Neural cell (in vitro differentiated cells): ENCODE data around the gene ACAD9. TPM values are rescaled to one million over a fixed set of nuclear protein-coding genes. Genes with fewer than 3 reads are reported as not detected.

Experiments used
- H2AFZ ChIP-seq: fragments of 200-600, 300-800 bp; sonication (generic), shearing (Covaris generic); 2 replicates; pipeline ENCODE4 v1.6.0; 2014; ENCODE audit warnings: low read depth, mild to moderate bottlenecking, antibody characterized with exemption, low read length, moderate library complexity
- H3F3A ChIP-seq: fragments of 200-600 bp; shearing (Covaris generic); 2 replicates; pipeline ENCODE4 v1.6.1; 2016; ENCODE audit warnings: mild to moderate bottlenecking, moderate library complexity, mixed read lengths, antibody characterized with exemption, low read length; ENCODE audit not compliant: insufficient read depth, poor library complexity, severe bottlenecking
- H3K27ac ChIP-seq: fragments of 200-600, 300-800 bp; sonication (generic), shearing (Covaris generic); 2 replicates; pipeline ENCODE4 v1.5.1; 2014; ENCODE audit warnings: mild to moderate bottlenecking, low read length, moderate library complexity
- H3K27me3 ChIP-seq: fragments of 300-800, 200-600 bp; sonication (generic), shearing (Covaris generic); 2 replicates; pipeline ENCODE4 v1.6.0; 2014; ENCODE audit warnings: mild to moderate bottlenecking, low read depth, low read length, moderate library complexity; ENCODE audit not compliant: insufficient read depth
- H3K36me3 ChIP-seq: fragments of 300-800, 200-600 bp; sonication (generic), shearing (Covaris generic); 2 replicates; pipeline ENCODE4 v1.5.1; 2014; ENCODE audit warnings: mild to moderate bottlenecking, antibody characterized with exemption, low read length, moderate library complexity; ENCODE audit not compliant: insufficient read depth
- H3K4me2 ChIP-seq: fragments of 300-800, 200-600 bp; sonication (generic), shearing (Covaris generic); 2 replicates; pipeline ENCODE4 v1.6.0; 2014; ENCODE audit warnings: mild to moderate bottlenecking, low read length
- H3K4me3 ChIP-seq: fragments of 300-800, 200-600 bp; sonication (generic), shearing (Covaris generic); 2 replicates; pipeline ENCODE4 v1.5.1; 2014; ENCODE audit warnings: mild to moderate bottlenecking, low read length, moderate library complexity
- H3K79me2 ChIP-seq: fragments of 200-600 bp; shearing (Covaris generic); replicated peaks from 2 replicates; pipeline ENCODE4 v1.6.0; 2014; ENCODE audit warnings: mild to moderate bottlenecking, low read length, moderate library complexity; ENCODE audit not compliant: insufficient read depth
- H3K9ac ChIP-seq: fragments of 300-800, 200-600 bp; sonication (generic), shearing (Covaris generic); 2 replicates; pipeline ENCODE4 v1.6.1; 2016; ENCODE audit warnings: mild to moderate bottlenecking, low read length, mixed read lengths
- H3K9me2 ChIP-seq: fragments of 200-600 bp; shearing (Covaris generic); 2 replicates; pipeline ENCODE4 v1.6.1; 2016; ENCODE audit warnings: mild to moderate bottlenecking, low read length, mixed read lengths; ENCODE audit not compliant: insufficient read depth
- H3K9me3 ChIP-seq: fragments of 200-600, 300-800 bp; sonication (generic), shearing (Covaris generic); 2 replicates; pipeline ENCODE4 v1.6.1; 2016; ENCODE audit warnings: mild to moderate bottlenecking, mixed run types, low read length, moderate library complexity, mixed read lengths
- H4K20me1 ChIP-seq: fragments of 200-600 bp; shearing (Covaris generic); 2 replicates; pipeline ENCODE4 v1.6.1; 2016; ENCODE audit warnings: mild to moderate bottlenecking, mixed run types; ENCODE audit not compliant: insufficient read depth
- CTCF ChIP-seq: fragments of 450-650 bp; IDR thresholded peaks from 2 replicates; pipeline ENCODE4 v1.5.1; 2014; ENCODE audit warnings: antibody characterized with exemption, mild to moderate bottlenecking, moderate library complexity; ENCODE audit not compliant: poor library complexity, severe bottlenecking
- EP300 ChIP-seq: fragments of 450-650 bp; conservative IDR thresholded peaks from 2 replicates; pipeline ENCODE4 v1.6.1; 2014; ENCODE audit warnings: antibody characterized with exemption, mild to moderate bottlenecking, moderate library complexity; ENCODE audit not compliant: poor library complexity, severe bottlenecking
- EZH2 ChIP-seq: fragments of 200-600, 300-800 bp; shearing (Covaris generic), sonication (generic); IDR thresholded peaks from 2 replicates; pipeline ENCODE4 v1.6.1; 2014; ENCODE audit warnings: antibody characterized with exemption, low read length, borderline replicate concordance, mild to moderate bottlenecking; ENCODE audit not compliant: insufficient read depth, poor library complexity, severe bottlenecking
- MXI1 ChIP-seq: fragments of 450-650 bp; conservative IDR thresholded peaks from 2 replicates; pipeline ENCODE4 v1.6.1; 2014; ENCODE audit warnings: antibody characterized with exemption, mild to moderate bottlenecking; ENCODE audit not compliant: poor library complexity, severe bottlenecking
- POLR2AphosphoS5 ChIP-seq: IDR thresholded peaks from 2 replicates; pipeline ENCODE4 v1.6.1; 2012
- RAD21 ChIP-seq: fragments of 450-650 bp; conservative IDR thresholded peaks from 2 replicates; pipeline ENCODE4 v1.6.1; 2014; ENCODE audit warnings: antibody characterized with exemption, mild to moderate bottlenecking, moderate library complexity
- REST ChIP-seq: IDR thresholded peaks from 2 replicates; pipeline ENCODE4 v1.6.1; 2012; ENCODE audit warnings: borderline replicate concordance
- SMC3 ChIP-seq: fragments of 450-650 bp; conservative IDR thresholded peaks from 2 replicates; pipeline ENCODE4 v1.6.1; 2014; ENCODE audit warnings: antibody characterized with exemption, mild to moderate bottlenecking, moderate library complexity; ENCODE audit not compliant: poor library complexity
- TAF1 ChIP-seq: IDR thresholded peaks from 2 replicates; pipeline ENCODE4 v1.6.1; 2012; ENCODE audit warnings: low read depth
- polyA plus RNA-seq: library from polyadenylated mRNA; depleted of rRNA; stranded (reverse); fragments of >200 nt; gene quantifications from 2 replicates; pipeline ENCODE4 v1.2.3, GENCODE V29; 2014

The ACAD9 gene
- polyA plus RNA-seq, 1 donor from 2014 or later: 33.5 TPM

- no peaks in the 10 kb centered on the region for H3K9me2 ChIP-seq
- no peak overlapping the region for H3K9ac ChIP-seq
- no peak overlapping the region for H2AFZ ChIP-seq
- H3K4me3 ChIP-seq: no peak overlapping the region
- H3K27ac ChIP-seq: no peak overlapping the region
- H3K36me3 ChIP-seq: no peaks in the 10 kb centered on the region
- no peaks in the 10 kb centered on the region for H3K79me2 ChIP-seq
- no peaks in the 10 kb centered on the region for H3K9me3 ChIP-seq
- H3K4me2 ChIP-seq: no peak overlapping the region
- H3F3A ChIP-seq: no peaks in the 10 kb centered on the region
- no peaks in the 10 kb centered on the region for H3K27me3 ChIP-seq
- no peaks in the 10 kb centered on the region for H4K20me1 ChIP-seq
- TF ChIP-seq MXI1 (no peak), SMC3 (no peak), EZH2 (no peak), POLR2AphosphoS5 (no peak), RAD21 (no peak), REST (no peak)
Observed at GRCh38 chr3:128931046-128931445, 51.6 kb downstream of the ACAD9 start.

GRCh38 chr3:128932516-128933212 is 53.2 kb downstream of the ACAD9 start:
- Histone ChIP-seq H3F3A (no peaks in the 10 kb centered on the region), H3K9me2 (no peaks in the 10 kb centered on the region), H3K9ac (no peak overlapping the region), H4K20me1 (no peaks in the 10 kb centered on the region), H3K27ac (no peak overlapping the region), H3K4me3 (no peak overlapping the region), H3K27me3 (no peaks in the 10 kb centered on the region), H3K9me3 (no peaks in the 10 kb centered on the region), H3K4me2 (no peak overlapping the region), H3K36me3 (no peaks in the 10 kb centered on the region), H3K79me2 (no peaks in the 10 kb centered on the region), H2AFZ (no peak overlapping the region)
- TF ChIP-seq REST (no peak), TAF1 (no peak), EP300 (no peak), EZH2 (no peak), POLR2AphosphoS5 (no peak), CTCF (no peak), MXI1 (no peak), SMC3 (no peak), RAD21 (no peak)
